ENCODE results near the gene SSC5D.

GRCh38 chr19:55461974-55462626 lies 26.1 kb upstream of the SSC5D start:
- no peak for TF ChIP-seq CTCF (IDR thresholded peaks at IDR 0.05; ENCODE audit: insufficient read depth, low read depth, low read length)
- TF ChIP-seq EZH2 (IDR thresholded peaks at IDR 0.05; ENCODE audit: insufficient read depth, low read length), result no peak
